Endometrium (tissue), 2 donors: ENCODE results near the gene TRPM2.

Experiments
- FAIRE-seq: peaks from 2 replicates; lab custom pipeline; 2012; peaks lifted over from hg19 to GRCh38; lab: Jason Lieb, UNC
- donor health status: control.
- donor health status: control.

The TRPM2 gene

DNA sequence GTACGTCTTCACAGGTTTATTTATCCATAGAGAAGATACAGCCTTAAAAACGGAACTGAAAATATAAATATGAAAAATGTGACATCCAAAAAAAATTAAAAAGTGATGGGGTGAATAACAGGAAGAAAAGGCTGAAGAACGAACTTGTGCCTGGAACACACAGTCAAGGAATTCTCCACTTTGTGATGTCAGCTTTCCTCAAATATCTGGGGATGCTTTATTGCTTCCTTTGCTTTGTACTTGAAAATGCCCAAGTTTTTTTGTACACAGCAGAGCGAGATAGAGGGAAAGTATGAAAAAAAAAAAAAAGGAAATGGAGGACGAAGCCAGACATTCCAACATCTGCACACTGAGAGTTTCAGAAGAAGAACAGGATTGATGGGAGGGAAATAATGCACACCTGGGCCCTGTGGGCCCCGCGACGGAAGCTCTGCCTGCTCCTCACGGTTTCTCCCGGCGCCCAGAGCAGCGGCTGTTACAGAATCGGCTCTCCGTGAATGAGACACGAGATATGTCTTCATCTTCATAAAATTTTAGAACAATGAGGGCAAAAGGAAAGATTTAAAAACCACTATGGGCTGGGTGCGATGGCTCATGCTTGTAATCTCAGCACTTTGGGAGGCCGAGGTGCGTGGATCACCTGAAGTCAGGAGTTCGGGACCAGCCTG lies 91.9 kb downstream of the TRPM2 start:
- no peak for FAIRE-seq

DNA sequence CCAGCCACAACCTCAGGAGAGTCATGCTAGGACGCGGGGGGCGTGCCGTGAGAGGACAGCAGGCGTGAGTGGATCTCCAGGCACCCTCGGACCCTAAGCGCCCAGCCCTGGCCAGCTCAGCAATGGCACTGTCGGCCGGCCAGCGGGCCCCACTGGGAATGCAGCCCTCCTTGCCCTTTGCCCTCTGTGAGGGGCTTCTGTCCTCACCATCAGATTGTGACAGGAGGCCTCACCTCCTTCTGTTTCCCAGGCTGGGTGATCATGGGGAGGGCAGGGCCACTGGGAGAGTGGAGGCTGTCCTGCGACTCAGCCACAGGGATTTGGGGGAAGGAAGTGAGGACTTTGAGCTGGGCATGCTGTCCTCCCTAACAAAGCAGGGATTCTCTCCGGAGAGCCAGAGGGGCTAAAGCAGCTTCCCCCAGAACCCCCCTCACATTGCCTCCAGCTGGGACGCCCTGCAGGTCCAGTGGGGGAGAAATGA lies 95.3 kb downstream of the TRPM2 start:
- no peak for FAIRE-seq

DNA sequence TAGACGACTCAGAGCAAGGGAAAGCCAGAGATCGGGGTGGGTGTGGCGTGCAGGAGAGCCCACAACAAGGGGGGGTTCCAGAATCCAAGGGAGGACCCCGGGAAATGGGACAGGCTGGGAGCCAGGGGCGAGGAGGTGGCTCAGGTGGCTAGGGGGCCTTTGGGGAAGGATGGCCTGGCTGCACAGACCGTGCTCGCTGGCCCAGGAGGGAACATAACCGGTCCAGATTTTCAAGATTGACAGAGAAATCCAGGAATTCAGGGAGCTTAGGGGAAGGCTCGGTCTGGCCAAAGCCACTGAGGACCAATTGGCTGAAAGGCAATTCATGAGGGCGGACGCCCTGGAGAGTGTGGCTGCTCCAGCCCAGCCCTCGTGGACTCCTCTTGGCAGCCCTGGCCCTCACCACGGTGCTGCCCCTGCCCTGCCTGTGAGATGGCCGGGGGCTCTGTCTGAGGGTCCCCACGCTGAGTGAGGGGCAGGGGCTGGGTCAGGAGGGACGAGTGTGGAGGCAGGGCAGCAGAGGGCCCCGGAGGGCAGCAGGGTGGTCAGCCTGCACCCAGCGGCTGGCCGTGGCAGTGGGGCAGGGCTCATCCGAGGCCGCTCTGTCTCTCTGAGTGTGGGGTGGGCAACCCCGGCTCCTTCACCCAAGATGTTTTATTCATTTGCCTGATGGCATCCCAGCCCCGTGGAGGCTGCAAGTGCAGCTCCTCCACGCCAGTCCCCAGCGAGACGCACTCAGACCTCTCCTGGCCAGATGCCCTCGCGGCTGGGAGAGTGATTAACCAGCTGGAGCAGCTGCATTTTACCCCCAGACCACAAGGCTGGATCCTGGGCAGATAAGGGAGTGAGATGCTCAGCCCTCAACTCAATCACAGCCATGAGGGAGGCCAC lies 96.3 kb downstream of the TRPM2 start:
- no peak for FAIRE-seq

DNA sequence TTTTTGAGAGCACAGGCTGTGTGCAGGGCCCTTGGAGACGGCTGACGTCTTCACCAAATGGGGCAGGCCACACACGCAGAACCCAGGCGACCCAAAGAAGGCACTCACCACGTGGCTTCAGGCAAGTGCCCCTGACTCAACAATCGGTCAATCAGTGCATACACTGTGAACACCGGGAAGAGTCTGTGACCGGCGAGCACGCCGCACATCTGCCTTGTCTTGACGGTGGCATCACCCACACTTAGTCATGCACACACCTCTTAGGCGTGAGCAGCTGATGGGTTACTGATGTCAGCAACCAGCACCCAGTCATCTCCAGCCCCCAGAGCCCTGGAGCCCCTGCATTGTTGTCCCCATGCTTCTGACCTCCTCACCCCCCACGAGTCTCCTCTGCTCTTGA lies 97.0 kb downstream of the TRPM2 start:
- no peak for FAIRE-seq

DNA sequence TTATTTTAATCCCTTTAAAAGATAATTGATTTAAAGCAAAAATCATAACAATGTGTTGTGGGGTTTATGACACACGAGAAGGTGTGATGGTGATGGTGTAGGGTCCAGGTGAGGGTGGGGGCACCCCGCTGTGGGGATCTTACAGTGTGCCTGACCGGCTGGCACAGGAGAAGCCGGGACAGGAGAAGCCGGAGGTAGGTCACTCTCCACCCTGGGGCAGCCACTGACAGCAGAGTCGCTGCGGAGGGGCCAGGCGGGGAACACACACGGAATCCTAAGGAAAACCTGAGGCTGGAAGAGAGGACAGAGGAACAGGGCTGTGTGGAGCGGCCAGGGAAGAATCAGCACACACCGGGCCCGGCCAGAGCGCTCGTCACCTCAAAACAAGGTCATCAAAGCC lies 97.6 kb downstream of the TRPM2 start:
- no peak for FAIRE-seq

DNA sequence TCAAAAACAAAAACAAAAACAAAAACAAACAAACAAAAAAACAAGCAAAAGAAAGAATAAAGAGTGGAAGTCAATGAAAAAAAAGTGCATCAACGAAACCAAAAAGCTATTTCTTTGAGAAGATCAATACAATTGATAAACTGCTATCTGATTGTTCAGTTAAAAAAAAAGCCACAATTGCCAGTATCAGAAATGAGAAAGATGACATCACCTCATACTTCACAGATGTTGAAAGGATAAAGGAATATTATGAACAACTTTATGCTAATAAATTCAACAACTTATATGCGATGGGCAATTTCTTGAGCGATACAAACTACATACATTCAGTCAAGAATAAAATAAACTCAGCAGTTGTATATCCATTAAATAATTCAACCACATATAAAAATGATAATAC lies 99.7 kb downstream of the TRPM2 start:
- no peak for FAIRE-seq

DNA sequence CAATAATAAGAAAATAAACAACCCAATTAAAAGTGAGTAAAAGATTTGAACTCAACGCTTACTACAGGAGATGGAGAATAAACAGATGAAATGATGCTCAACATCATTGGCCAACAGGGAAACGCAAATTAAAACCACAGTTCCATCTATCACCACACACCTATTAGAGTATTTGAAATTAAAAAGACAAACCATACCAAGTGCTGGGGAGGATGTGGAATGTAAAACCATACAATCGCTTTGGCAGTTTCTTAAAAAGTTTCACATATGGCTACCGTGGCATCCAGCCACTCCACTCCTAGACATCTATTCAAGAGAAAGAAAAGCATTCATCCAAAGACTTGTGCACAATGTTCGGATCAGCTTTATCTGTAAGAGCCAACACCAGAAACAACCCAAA lies 100.6 kb downstream of the TRPM2 start:
- FAIRE-seq, result no peak

DNA sequence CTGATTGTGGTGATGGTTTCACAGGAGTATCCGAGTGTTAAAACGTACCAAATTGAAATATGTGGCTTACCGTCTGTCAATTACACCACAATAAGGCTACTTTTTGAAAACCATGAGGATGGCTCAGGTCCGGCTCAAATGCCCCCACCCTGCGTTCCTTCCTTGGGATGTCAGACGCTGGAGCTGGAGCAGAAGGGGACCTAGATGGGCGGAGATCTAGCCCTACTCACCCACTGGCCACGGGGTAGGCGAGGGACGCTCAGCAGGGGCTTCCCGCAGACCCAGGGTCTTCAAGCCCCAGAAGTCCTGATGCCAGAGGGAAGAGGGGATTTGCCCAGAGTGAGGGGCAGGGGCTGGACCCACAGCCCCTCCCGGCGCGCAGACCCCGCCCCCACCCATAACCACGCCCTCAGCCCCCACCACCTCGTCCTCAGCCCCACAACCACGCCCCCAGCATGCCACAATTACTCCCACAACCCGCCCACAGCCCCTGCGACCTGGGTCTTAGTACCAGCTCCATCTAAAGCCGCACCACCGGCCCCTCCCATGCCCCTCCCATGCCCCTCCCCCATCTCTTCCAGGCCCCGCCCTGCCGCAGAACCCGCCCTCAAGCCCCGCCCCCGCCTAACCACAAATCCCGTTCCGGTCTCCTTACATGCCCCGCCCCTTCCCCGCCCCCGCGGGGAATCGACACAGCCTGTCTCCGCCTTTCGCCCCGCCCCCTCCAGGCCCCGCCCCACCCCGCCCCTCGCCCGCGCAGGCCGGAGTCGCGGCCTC lies 101.5 kb downstream of the TRPM2 start, which contains the start of gene LRRC3:
Gene LRRC3, plus strand, starts transcription at position 764 of the 777 bp plus-strand sequence. CDS start 1,135 bp downstream, outside the sequence.
- FAIRE-seq, result no peak

DNA sequence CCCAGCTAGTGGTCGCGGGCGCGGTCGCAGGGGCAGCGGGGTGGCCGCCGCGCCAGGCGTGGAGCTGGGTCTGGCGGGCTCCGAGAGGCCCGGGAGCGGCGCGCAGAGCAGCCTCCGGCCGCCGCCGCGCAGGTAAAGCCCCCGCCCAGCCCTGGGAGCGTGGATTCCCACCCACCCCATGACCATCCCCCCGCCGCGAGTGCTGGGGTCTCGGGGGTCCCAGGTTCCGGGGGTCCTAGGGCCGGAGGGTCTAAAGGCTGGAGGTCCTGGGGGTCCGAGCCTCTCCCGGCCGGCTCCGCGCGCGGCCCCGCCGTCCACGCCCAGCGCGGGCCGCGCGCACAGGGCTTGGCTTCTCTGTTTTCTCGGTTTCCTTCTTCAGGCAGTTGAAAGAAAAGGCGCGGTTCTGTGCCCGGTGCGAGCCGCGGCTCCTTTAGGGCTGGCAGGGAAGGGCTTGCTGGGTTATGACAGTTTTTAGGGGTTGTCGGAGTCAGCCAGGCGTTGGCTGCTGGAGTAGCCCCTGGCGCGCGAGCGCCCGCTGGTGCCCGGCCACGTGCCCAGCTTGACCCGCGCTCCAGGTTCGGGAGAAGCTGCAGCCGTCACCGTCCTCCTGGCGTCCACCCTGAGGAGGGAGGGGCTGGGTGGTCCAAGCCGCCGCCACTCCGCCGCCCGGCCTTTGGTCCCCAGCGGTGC lies 102.2 kb downstream of the TRPM2 start:
- no peak for FAIRE-seq

DNA sequence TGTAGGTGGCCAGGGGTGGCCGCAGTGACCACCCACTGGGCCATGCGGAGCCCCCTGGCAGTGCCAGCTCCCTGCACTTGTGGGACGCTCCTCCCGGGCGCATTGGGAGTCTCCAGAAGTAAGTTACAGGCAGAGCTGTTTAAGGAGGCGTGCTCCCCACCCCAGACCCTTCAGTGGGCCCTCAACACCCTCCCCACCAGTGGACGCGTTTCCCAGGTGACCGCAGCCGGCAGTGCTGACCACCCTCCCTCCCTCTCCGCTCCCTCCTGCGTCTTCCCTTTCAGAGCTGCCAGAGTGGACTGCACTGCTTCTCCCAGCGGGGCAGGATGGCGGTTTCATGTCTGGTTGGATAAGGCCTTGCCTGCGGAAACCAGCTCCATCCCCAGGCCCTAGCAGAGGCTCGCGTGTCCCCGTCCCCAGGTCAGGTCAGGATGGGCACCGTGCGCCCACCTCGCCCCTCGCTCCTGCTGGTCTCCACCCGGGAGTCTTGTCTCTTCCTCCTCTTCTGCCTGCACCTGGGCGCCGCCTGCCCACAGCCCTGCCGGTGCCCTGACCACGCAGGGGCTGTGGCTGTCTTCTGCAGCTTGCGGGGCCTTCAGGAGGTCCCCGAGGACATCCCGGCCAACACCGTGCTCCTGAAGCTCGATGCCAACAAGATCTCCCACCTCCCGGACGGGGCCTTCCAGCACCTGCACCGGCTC lies 102.9 kb downstream of the TRPM2 start:
- FAIRE-seq, result no peak

DNA sequence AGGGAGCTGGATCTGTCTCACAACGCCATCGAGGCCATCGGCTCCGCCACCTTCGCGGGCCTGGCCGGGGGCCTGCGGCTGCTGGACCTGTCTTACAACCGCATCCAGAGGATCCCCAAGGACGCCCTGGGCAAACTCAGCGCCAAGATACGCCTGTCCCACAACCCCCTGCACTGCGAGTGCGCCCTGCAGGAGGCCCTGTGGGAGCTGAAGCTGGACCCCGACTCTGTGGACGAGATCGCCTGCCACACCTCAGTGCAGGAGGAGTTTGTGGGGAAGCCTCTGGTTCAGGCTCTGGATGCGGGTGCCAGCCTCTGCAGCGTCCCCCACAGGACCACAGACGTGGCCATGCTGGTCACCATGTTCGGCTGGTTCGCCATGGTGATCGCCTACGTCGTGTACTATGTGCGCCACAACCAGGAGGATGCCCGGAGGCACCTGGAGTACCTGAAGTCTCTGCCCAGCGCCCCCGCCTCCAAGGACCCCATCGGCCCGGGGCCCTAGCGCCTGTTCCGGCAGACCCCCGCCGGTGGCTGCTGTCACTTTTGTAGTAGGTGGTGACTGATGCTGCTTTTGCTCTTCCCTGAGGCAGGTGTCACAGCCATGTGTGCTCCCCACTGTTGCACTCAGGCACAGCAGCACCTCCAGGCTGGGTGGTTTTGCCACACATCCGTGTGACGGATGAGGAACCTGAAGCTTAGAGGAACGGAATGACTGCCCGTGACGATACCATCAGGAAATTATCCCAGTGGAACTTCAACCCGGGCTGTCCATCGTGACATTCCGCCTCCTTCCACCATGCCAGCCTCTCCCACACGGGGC lies 103.7 kb downstream of the TRPM2 start:
- FAIRE-seq, result no peak

DNA sequence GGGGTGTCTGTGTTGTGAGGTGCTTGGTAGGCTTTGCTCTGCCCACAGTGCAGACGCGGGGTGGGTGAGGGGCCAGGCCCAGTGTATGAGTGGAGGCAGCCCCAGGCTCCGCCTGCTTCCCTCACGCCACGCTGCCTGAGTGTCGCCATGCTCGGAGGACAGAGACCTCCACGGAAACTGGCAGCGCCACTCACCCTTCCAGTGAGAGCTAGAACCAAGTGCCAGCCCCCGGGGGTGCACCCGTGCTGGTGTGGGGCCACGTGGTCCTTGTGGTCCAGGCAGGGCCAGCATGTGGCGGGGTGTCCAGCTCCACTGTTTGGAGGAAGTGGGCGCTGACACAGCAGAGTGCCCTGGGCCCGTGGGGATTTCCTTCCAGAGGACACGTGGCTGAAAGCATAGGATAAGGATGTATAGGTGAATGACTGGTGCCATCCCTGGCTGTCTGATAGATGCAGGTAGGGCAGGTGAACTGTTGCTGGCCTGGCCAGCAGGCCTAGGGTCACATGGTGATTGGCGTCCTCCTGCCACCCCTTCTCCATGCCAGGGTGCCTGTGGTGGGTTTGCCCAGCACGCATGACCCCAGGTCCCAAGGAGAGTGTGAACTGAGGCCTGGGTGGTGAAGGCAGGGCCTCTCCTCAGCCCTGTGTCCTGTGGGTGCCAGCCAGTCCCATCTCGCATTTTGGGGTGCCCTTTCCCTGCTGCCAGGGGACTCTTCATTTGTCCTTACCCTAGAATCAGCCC lies 105.7 kb downstream of the TRPM2 start:
- no peak for FAIRE-seq

DNA sequence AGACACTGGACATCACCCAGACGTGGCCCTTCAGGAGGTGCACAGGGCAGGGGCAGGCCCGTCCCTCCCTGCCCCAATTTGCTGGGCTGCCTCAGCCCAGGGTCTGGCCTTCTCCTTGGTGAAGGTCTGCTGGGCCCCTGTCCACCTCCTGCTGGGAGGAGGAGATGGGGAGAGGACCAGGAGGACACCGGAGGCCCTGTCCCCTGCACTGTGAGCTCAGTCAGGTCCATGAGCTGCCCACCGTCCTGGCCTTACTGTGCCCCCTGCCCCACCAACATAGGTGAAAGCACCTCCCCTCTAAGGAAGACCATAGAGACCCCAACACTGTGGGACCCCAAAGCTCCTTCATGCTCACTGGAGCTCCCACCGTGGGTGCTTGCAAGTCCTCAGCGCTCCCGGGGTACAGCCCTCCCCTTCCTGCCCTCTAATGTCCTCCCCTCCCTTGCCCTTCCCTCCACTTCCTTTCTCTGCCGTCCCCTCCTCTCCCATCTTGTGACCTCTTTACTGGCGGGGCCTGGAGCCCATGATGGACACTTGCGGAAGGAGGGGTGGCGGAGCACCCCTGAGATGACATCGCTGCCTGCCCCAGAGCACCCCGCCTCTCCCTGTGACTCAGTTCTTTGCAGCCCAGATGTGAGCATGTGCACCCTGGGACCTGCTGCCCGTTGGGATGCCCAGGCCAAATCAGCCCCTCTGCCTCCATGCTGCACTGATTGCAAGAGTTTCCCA lies 106.5 kb downstream of the TRPM2 start:
- no peak for FAIRE-seq

DNA sequence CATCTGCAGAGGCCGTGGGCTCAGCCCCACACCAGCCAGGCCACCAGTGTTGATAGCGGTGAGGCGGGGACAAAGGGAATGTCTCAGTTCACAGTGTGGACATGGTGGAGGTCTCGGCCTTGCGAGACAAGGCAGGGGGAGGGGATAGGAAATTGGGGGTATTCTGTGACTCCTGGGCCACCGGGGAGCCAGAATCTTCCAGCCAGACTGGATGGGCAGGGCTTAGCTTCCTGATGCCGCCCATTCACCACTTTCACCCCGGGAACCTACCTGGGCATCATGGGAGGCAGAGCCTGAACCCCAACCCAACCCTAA lies 107.0 kb downstream of the TRPM2 start:
- FAIRE-seq, result no peak

DNA sequence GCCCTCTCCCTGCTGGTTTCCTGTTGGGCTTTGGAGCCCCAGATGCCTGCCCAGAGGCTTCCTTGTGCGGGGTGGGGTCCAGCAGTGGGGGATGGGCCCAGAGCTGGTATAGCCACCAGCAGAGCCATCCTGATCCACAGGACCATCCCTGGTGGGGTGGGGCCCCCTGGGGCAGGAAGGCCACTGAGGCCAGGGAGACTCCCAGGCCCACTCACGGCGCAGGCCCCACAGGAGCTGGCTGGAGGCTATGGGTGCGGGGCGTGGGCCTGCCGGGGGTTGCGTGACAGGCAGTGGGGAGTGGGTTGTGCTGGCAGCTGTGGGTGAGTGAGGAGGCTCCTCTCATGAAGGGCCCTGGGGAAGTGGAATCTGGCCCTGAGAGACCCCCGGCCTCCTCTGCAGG lies 107.6 kb downstream of the TRPM2 start:
- no peak for FAIRE-seq

DNA sequence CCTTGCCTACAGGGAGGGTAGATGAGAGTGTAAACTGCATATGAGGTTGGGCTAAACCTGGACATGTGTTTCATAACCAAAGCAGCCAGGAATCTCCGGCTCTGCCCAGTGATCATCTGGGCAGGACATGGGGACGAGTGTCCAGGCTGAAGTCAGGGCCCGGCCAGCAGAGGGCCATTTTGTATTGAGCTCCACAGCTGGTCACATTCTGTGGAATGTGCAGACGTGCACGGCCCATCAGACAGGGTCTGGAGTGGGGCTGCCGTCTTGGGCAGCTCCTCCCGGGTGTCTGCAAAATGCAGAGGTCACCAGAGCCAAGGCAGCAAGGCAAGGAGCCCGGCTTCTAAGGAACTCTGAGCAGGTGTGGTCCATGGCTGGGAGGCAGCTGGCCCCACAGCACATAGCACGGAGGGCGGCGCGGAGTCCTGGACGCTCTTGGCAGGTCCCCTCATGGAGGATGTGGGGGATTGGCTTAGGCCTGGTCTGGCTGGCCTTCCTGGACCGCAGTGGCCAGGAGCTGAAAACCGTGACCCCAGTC lies 108.1 kb downstream of the TRPM2 start:
- FAIRE-seq, result no peak

DNA sequence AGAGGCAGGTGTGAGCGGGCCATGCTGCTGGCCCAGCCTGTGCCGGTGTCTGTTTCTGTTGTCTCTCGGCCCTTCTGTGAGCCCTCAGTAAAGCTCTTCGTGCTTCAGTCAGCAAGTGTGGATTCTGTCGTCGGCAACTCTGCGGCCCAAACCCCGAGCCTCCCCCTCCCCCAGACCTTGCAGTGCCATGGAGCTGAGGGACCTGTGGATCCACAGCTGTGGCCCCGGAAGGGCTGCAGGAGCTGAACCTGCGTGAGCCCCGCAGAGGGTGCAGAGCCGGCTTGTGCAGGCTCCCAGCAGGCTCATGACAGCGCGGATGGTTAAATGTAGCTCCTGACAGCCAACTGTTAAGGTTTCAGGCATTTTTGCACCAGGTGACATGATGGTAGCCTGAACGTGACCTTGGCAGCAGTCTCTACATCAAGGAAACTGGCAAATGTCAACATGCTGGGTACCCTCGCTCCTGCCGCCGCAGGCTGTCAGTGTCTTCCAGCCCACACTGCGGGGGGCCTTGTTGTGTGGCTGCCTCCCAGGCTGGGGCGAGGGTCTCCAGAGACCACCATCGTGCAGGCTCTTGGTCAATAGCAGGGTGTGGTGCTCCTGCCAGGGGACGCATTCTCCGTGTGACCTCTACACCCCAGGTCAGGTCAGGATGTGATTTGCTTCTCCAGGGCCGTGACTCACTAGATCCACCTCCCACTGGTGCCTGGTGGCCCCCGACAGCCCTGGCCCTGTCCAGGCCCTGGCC lies 108.8 kb downstream of the TRPM2 start:
- no peak for FAIRE-seq

DNA sequence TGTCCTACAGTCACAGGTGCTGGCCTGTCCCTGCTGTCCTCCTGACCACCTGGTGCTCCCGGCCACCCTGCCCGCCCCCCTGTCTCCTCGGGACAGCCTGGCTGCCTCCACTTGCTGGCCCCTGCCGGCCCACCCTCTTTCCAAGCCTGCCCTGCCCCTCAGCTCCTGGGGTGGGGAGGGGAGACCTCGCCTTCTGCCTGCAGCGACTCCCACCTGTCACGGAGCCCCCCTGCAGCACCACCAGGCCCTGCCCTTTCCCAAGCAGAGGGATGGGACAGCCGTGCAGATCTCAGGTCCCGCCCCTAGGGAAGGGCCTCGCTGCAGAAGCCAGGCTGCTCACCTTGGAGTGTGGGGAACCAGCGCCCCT lies 109.4 kb downstream of the TRPM2 start:
- FAIRE-seq, result no peak
